MCF 10A (cell line): Measurements from ENCODE around the gene TMEM190. TPM values are rescaled to one million over a fixed set of nuclear protein-coding genes. Genes with fewer than 3 reads are reported as not detected.
A peak's percentile ranks its signal among the peaks of the same experiment; 100 is the strongest.

ENCODE experiments used
- BruUV-seq: library from RNA; stranded (reverse); fragments of 400-500 nt; replicated peaks from 2 replicates; lab custom pipeline; 2021; lab: Mats Ljungman, UMichigan
- CTCF ChIA-PET: fragments of 300-600 bp; sonication (Branson Sonifier 250); formaldehyde crosslinking; extraction: SDS; loops from one replicate; lab custom pipeline; 2021; ENCODE audit warnings: antibody characterized with exemption, inconsistent platforms; lab: Yijun Ruan, JAX
- POLR2A ChIA-PET: fragments of 300-600, 350-650 bp; sonication (Branson Sonifier 250); formaldehyde crosslinking; extraction: SDS; loops from one replicate; lab custom pipeline; 2020; ENCODE audit warnings: antibody characterized with exemption, inconsistent platforms; lab: Yijun Ruan, JAX
- DNase-seq: peaks from one replicate; pipeline ENCODE4 v3.0.0-alpha.2; 2018; ENCODE audit not compliant: unreplicated experiment
- H3K27ac Mint-ChIP-seq: one replicate; pipeline ENCODE4 v1.8.0; 2022; ENCODE audit warnings: mild to moderate bottlenecking, low read depth, mixed read lengths; ENCODE audit not compliant: unreplicated experiment
- H3K27me3 Mint-ChIP-seq: one replicate; pipeline ENCODE4 v1.8.0; 2022; ENCODE audit warnings: mixed read lengths; ENCODE audit not compliant: insufficient read depth, unreplicated experiment
- H3K36me3 Mint-ChIP-seq: one replicate; pipeline ENCODE4 v1.8.0; 2022; ENCODE audit warnings: mild to moderate bottlenecking, moderate library complexity, mixed read lengths; ENCODE audit not compliant: insufficient read depth, unreplicated experiment
- H3K4me1 Mint-ChIP-seq: one replicate; pipeline ENCODE4 v1.8.0; 2022; ENCODE audit warnings: mixed read lengths; ENCODE audit not compliant: insufficient read depth, unreplicated experiment
- H3K4me3 Mint-ChIP-seq: one replicate; pipeline ENCODE4 v1.8.0; 2022; ENCODE audit warnings: mild to moderate bottlenecking, moderate library complexity, mixed read lengths; ENCODE audit not compliant: unreplicated experiment
- H3K9me3 Mint-ChIP-seq: one replicate; pipeline ENCODE4 v1.8.0; 2022; ENCODE audit warnings: mixed read lengths; ENCODE audit not compliant: unreplicated experiment
- intact Hi-C: fragments of 100-400 bp; cut with micrococcal nuclease; formaldehyde crosslinking; loops from 2 replicates; pipeline ENCODE4 v1.14.1; 2022
- total RNA-seq: library from RNA; stranded (reverse); gene quantifications from 2 replicates; pipeline ENCODE4 v1.2.3, GENCODE V29; 2022
- TF ChIP-seq, protein P1 (sequence below): fragments of 200-600 bp; IDR thresholded peaks from one replicate; pipeline ENCODE4 v1.8.0; 2022; ENCODE audit warnings: antibody characterized with exemption, mild to moderate bottlenecking; ENCODE audit not compliant: unreplicated experiment

TMEM190 gene
- total RNA-seq, 1 experiment from 2014 or later, result 0.58 TPM

DNA sequence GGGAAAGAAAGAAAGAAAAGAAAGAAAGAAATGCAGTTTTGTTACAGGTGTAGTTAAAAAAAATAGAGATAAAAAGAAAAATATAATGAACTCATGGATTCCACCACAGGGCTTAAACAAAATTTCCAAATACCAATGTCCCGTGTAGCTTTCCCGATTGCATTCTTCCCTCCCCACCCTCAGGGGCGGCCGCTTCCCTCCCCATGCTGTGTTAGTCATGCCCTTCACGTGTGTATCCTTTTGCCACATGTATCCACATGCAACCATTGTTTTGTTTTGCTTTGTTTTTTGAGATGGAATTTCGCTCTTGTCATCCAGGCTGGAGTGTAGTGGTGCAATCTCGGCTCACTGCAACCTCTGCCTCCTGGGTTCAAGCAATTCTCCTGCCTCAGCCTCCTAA is 40.5 kb upstream of the TMEM190 start:
- peak overlapping the region; percentile 9 for H3K4me3 Mint-ChIP-seq
- peak overlapping the region; percentile 94 for H3K27ac Mint-ChIP-seq
- BruUV-seq, result no TSS peak
- ChIA-PET CTCF (interaction anchor here (0.7 to 3.5 kb wide), 5 partner anchors 34 to 317 kb away, joined by 3 to 36 read pairs (median 3); no protein-coding TSS in a partner anchor), POLR2A (interaction anchor here (0.6 to 5.1 kb wide), 14 partner anchors 8 to 319 kb away, joined by 3 to 98 read pairs (median 3); partner anchors contain the start of genes HSPBP1, PPP6R1, RPL28 and TMEM150B)
- no peaks in the 10 kb centered on the region for H3K27me3 Mint-ChIP-seq
- H3K36me3 Mint-ChIP-seq, result peaks cover 16% of the 10 kb centered on the region
- TF ChIP-seq, protein P1, sequence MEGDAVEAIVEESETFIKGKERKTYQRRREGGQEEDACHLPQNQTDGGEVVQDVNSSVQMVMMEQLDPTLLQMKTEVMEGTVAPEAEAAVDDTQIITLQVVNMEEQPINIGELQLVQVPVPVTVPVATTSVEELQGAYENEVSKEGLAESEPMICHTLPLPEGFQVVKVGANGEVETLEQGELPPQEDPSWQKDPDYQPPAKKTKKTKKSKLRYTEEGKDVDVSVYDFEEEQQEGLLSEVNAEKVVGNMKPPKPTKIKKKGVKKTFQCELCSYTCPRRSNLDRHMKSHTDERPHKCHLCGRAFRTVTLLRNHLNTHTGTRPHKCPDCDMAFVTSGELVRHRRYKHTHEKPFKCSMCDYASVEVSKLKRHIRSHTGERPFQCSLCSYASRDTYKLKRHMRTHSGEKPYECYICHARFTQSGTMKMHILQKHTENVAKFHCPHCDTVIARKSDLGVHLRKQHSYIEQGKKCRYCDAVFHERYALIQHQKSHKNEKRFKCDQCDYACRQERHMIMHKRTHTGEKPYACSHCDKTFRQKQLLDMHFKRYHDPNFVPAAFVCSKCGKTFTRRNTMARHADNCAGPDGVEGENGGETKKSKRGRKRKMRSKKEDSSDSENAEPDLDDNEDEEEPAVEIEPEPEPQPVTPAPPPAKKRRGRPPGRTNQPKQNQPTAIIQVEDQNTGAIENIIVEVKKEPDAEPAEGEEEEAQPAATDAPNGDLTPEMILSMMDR, result no peak
- peak; percentile 93 for DNase-seq
- H3K9me3 Mint-ChIP-seq, result no peaks in the 10 kb centered on the region
- H3K4me1 Mint-ChIP-seq, result peaks cover 28% of the 10 kb centered on the region
- intact Hi-C loops, result no loop called here

DNA sequence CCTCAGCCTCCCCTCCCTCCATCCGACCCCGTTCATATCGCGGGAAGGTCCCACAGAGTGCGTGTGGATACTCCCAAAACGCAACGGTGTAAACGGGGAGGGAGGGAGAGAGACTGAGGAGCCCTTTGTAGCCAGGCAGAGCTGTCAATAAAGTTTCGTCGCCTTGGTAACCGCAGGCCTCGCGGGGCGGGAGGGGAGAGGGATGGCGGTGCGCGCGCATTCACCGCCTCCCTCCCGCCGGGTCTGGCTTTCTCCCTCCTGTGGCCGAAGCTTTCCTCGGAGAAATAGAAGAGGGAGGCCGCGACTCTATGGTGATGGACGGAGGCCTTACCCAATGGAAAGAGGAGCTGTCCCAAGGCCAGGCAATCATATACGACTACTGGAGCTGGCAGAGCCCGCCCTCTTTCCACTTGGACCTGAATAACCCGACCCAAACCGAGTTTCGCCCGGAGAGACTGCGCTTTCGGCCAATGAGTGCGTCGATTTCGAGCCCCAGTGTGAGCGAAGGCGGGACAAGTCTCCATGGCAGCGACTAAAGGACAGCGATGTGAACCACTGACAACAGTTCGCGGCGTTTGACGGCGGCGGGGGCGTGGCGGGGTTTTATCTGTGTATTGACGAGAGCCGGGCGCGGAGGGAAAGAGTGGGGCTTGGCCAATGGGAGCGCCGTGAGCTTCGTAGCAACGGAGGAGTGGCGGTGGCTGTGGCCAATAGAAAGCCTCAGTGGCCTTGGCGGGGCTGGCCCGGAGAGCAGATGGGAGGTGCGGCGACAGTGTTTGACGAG is 37.3 kb upstream of the TMEM190 start, which contains the start of gene KMT5C:
Gene KMT5C (plus strand): TSS at position 772 of the 784 bp plus-strand sequence. CDS start 2,061 bp downstream, outside the sequence.
- intact Hi-C loops, result loop anchor here (1.0 to 2.0 kb wide), 3 partner anchors 14 to 46 kb away; partner anchors contain the start of gene RPL28
- TF ChIP-seq, protein P1, result no peak
- no peaks in the 10 kb centered on the region for H3K9me3 Mint-ChIP-seq
- ChIA-PET CTCF (interaction anchor here (0.5 to 3.5 kb wide), 17 partner anchors 10 to 198 kb away, joined by 3 to 36 read pairs (median 4); no protein-coding TSS in a partner anchor), POLR2A (interaction anchor here (0.6 to 5.1 kb wide), 44 partner anchors 10 to 316 kb away, joined by 3 to 98 read pairs (median 4); partner anchors contain the start of genes DNAAF3, FIZ1, HSPBP1 and IL11)
- DNase-seq, result peak; percentile 100
- H3K27ac Mint-ChIP-seq, result peak within 1 kb of the TSS; percentile 100
- peak within 1 kb of the TSS; percentile 80 for H3K4me3 Mint-ChIP-seq
- H3K36me3 Mint-ChIP-seq, result peaks cover 29% of the 10 kb centered on the region
- H3K4me1 Mint-ChIP-seq, result peaks cover 33% of the 10 kb centered on the region
- no peaks in the 10 kb centered on the region for H3K27me3 Mint-ChIP-seq
- BruUV-seq, result no TSS peak

DNA sequence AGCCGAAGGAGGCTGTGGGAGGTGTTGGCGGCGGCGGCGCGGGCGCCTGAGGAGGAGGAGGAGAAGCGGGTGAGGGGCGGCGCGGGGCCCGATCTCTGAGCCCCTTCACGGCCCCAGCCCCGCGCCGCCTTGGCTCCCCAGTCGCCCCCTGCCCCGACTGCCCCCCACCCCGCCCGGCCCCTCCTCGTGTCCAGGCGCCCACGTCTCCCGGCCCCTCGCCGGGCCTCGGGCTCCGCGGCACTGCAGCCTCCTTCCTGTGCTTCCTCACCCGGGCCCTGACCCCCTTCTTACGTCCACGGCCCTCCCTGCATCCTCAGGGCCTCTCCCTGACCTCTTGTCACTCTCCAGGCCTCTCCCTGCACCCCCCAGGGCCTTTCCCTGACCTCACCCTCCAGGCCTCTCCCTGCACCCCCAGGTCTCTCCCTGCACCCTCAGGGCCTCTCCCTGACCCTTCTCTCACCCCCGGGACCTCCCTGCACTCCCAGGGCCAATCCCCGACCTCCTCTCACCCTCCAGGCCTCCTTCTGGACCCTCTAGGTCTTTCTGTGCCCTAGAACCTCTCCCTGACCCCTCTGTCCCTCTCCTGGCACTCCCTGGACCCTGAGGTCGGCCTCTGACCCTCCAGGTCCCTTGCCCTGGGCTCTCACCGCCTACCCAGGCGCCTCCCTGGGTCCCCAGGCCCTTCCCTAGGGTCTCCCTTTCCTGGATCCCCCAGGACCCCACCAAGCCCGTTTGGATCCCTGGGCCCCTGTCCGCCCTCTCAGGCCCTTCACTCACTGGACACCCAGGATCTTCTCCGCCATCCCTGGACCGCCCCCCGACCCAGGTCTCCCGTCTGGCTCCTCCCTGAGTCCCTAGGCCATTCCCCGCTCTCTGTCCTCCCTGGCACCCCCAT is 36.5 kb upstream of the TMEM190 start:
- H3K4me3 Mint-ChIP-seq, result peak overlapping the region; percentile 80
- no peaks in the 10 kb centered on the region for H3K27me3 Mint-ChIP-seq
- BruUV-seq, result no TSS peak
- peak overlapping the region; percentile 100 for H3K27ac Mint-ChIP-seq
- peaks cover 36% of the 10 kb centered on the region for H3K36me3 Mint-ChIP-seq
- intact Hi-C loops, result loop anchor here (1.0 to 2.0 kb wide), 3 partner anchors 13 to 45 kb away; partner anchors contain the start of gene RPL28
- TF ChIP-seq, protein P1, result no peak
- DNase-seq, result no peak
- ChIA-PET POLR2A (interaction anchor here (0.6 to 5.1 kb wide), 30 partner anchors 9 to 315 kb away, joined by 3 to 98 read pairs (median 5); partner anchors contain the start of genes DNAAF3, HSPBP1, IL11 and ISOC2), CTCF (interaction anchor here (0.6 to 3.5 kb wide), 7 partner anchors 9 to 127 kb away, joined by 3 to 36 read pairs (median 8); no protein-coding TSS in a partner anchor)
- H3K4me1 Mint-ChIP-seq, result peaks cover 38% of the 10 kb centered on the region
- no peaks in the 10 kb centered on the region for H3K9me3 Mint-ChIP-seq
